GM18502 (cell line): ENCODE results near the gene ZNF143.
"Not testable (repeated sequence)": the region's sequence is repeated elsewhere in the genome, so short reads cannot be mapped to it uniquely, and the experiment has no call there.

Source experiments
- ATAC-seq: cut with Tn5 transposase; IDR thresholded peaks from one replicate; pipeline ENCODE4 v1.9.1; 2021; ENCODE audit warnings: mild to moderate bottlenecking; ENCODE audit not compliant: unreplicated experiment, poor library complexity

The ZNF143 gene

DNA sequence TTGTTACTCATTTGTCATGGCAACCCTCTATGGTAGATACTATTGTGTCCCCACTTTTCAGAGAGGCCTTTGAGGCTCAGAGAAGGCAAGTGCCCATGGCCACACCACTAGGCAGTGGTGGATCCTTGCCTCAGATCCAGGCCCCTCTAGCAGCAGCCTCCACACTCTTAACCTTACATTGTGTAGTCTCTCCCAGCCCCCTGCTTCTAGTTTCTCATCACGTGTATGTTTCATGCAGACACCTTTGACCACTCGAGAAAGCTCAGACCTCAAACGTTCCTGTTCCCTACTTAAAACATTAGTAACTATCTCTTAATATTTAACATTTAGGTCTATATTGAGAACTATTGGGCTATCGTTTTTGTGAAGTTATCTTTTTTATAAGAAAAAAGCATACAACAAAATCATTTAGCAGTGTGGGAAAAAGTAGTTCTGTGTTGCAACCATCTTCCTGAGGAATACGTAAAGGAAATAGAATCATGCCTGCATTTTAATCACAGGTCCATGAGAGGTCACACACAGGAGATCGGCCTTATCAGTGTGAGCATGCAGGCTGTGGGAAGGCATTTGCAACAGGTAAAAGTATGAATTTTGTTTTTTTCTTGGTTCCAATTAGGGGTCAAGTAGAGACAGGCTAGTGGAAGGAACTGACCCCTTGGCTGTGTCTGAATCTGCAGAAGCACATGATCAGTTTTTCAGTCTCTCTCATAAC is 35.1 kb downstream of the ZNF143 start:
- ATAC-seq = no peak

GRCh38 chr11:9498457-9499078 is 37.8 kb downstream of the ZNF143 start:
- no peak for ATAC-seq

DNA sequence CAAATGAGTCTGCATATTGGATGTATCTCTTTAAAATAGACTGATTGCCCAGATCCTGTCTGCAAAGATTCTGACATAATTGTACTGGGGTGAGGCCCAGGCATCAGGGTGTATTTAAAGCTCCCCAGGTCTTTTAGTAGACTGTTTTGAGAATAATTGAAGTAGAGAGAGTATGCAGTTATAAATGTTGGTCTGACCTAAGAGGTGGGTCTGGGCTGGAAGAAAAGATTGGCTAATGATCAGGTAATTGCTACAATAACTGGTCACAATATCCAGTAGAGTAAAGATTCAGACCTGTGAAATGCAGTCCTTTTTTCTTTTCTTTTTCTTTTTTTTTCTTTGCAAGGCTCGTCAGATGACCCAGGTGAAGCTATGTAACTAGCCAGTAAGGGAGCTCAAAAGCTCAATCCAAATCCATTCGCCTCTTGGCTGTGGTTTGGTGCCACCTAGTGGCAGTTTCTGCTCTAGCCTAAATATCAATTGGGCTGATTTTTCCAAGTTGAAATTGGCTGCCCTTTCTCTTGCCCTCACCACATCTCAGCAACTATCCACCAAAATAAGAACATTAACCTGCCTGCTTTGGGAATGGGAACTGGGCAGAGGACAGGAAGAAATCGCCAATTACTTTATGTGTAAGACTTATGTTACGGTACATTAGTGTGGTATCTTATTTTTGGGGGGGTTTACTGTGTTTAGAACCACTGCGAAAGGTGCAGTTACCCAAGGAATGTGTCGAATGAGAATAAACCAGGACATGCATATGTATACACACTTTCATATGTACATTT is 45.9 kb downstream of the ZNF143 start:
- no peak for ATAC-seq

GRCh38 chr11:9507277-9507580 is 46.4 kb downstream of the ZNF143 start:
- ATAC-seq = no peak

DNA sequence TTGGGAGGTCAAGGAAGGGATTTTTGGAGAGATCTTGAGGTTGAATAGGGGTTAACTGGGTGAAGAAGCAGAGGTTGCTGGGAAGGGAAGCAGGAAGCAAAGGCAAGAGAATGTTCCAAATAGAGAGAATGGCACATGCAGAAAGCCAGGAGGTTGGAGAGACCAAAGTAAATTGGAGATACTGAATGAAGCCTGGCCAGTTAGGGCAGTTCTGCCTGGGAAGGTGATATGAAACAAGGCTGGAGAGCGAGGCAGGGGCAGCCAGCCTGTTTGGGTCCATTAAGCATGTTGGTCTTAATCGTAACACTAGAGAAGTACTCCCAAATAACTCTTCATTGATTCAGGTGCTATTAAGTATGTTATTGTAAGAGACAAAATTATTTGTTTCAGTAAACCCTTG is 48.2 kb downstream of the ZNF143 start:
- no peak for ATAC-seq

GRCh38 chr11:9512370-9513019 is 51.7 kb downstream of the ZNF143 start:
- no peak for ATAC-seq

GRCh38 chr11:9514576-9514975 is 53.8 kb downstream of the ZNF143 start:
- ATAC-seq = not testable (repeated sequence)

DNA sequence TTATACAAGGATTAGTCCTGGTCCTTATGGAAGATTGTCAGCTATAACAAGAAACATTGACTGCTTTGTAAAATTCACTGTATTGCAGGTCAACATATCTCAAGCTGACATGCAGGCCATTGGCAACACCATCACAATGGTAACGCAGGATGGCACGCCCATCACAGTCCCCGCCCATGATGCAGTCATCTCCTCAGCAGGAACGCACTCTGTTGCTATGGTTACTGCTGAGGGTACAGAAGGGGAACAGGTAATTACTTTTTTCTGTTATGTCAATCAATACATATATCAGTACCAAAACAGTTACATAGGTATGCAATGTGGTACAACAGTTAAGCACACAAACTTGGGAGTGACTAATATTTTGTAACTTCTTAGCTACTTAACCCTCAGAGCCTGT is 55.3 kb downstream of the ZNF143 start:
- no peak for ATAC-seq

- ATAC-seq = no peak
Observed at GRCh38 chr11:9518835-9519410, 58.1 kb downstream of the ZNF143 start.

DNA sequence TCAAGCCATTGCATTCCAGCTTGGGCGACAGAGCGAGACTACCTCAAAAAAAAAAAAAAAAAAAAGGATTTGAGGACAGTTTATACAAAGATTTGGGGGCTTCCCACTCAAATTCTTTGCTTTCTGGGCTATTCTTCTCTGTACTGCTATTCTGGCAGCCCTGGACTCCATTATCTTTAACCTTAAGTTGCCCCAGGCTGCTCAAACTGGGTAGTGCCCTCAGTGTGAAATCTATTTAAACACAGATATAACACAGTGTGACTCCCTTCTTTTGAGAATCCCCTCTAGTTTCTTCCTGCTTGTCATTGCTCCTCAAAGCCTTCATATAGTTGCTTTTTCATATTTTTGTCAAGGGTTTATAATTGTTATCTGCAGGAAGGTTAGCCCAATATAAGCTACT is 63.2 kb downstream of the ZNF143 start:
- no peak for ATAC-seq

DNA sequence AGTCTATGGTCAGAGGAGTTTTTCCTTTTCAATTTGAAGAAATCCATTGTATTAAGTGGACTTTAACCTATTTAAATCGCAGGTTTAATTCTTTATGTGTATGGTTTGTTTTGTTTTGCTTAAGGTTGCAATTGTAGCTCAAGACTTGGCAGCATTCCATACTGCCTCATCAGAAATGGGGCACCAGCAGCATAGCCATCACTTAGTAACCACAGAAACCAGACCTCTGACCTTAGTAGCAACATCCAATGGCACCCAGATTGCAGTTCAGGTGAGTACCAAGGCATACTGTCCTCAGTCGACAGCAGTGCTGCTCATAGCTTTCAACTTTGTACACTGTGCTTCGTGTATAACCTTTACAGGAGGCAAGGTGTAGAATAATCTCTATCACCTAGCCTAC is 64.3 kb downstream of the ZNF143 start:
- no peak for ATAC-seq

GRCh38 chr11:9527481-9528135 is 66.8 kb downstream of the ZNF143 start:
- no peak for ATAC-seq

DNA sequence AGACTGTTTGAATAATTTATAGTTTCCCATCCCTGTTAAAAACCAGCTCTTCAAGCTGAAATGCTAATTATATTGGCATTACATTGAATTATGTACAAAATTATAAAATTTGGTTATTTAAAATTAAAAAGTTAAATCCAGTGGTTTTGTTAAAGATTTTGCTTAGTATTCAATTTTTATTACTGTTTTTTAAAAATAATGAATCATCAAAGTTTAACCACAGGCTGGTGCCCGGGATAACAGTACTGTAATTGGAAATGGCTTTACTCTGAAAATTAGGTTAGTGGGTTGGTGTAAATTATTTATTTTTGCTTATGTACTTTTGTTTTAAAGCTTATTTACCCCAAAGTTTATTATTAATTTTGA is 67.3 kb downstream of the ZNF143 start:
- ATAC-seq = no peak

GRCh38 chr11:9528573-9529333 is 67.9 kb downstream of the ZNF143 start:
- no peak for ATAC-seq

DNA sequence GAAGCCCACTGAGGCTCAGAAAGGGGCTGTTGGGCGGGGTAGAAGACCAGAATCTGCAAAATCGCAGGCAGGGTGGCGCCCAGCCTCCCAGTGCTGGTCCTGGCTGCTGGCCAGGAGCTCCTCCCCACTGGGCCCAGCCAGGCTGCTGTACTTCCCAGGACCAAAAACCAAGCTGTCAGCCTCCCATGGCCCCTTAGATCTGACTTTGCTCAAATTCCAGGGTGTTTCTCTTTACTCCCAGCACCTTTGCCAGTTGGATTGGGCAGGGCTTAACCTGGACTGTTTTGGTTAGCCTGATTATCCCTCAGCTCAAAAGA is 68.5 kb downstream of the ZNF143 start:
- ATAC-seq = no peak

GRCh38 chr11:9530020-9530621 is 69.3 kb downstream of the ZNF143 start:
- no peak for ATAC-seq

GRCh38 chr11:9530901-9531625 is 70.3 kb downstream of the ZNF143 start:
- ATAC-seq = no peak

GRCh38 chr11:9533058-9533457 is 72.2 kb downstream of the ZNF143 start:
- no peak for ATAC-seq
